ENCODE results near the gene HOXA10.
A peak's percentile ranks its signal among the peaks of the same experiment; 100 is the strongest.

HOXA10 gene

GRCh38 chr7:27154901-27155815 is 19.0 kb downstream of the HOXA10 start:
- DNase-seq, result no peak

- DNase-seq, result no peak
Measured at GRCh38 chr7:27154369-27154768, 19.8 kb downstream of the HOXA10 start.

GRCh38 chr7:27153526-27153925 is 20.6 kb downstream of the HOXA10 start:
- no peak for DNase-seq

- DNase-seq, result no peak
Measured at GRCh38 chr7:27152816-27153442, 21.2 kb downstream of the HOXA10 start.

GRCh38 chr7:27151931-27152815 is 21.9 kb downstream of the HOXA10 start, which contains the start of gene HOXA3:
Gene HOXA3, minus strand, starts transcription at chr7:27152583. Its CDS starts 41,943 bp downstream, at chr7:27110640.
- DNase-seq, result no peak

GRCh38 chr7:27151341-27151930 is 22.7 kb downstream of the HOXA10 start:
- peak; percentile 16 for DNase-seq

GRCh38 chr7:27150568-27151340 is 23.4 kb downstream of the HOXA10 start:
- DNase-seq, result peak; percentile 55

GRCh38 chr7:27149842-27150567 is 24.1 kb downstream of the HOXA10 start:
- no peak for DNase-seq

GRCh38 chr7:27148756-27149641 is 25.1 kb downstream of the HOXA10 start:
- no peak for DNase-seq

- DNase-seq, result no peak
Measured at GRCh38 chr7:27148031-27148755, 25.9 kb downstream of the HOXA10 start.

GRCh38 chr7:27147199-27148030 is 26.7 kb downstream of the HOXA10 start, which contains the start of gene HOXA6:
Gene HOXA6, minus strand, starts transcription at chr7:27147774. Its CDS starts 25 bp downstream, at chr7:27147749.
- peak; percentile 43 for DNase-seq

GRCh38 chr7:27146491-27147198 is 27.5 kb downstream of the HOXA10 start:
- no peak for DNase-seq

- no peak for DNase-seq
Measured at GRCh38 chr7:27145914-27146412, 28.2 kb downstream of the HOXA10 start.

- no peak for DNase-seq
Measured at GRCh38 chr7:27145165-27145913, 28.8 kb downstream of the HOXA10 start.

- no peak for DNase-seq
Measured at GRCh38 chr7:27144781-27145164, 29.3 kb downstream of the HOXA10 start.

GRCh38 chr7:27143950-27144780 is 30.0 kb downstream of the HOXA10 start:
- DNase-seq, result no peak

Measured in NCI-H2171 (cell line).